Measurements from ENCODE around the gene ATXN1. TPM values are rescaled to one million over a fixed set of nuclear protein-coding genes. Genes with fewer than 3 reads are reported as not detected.
"Not testable (repeated sequence)": the region's sequence is repeated elsewhere in the genome, so short reads cannot be mapped to it uniquely, and the experiment has no call there.

ATXN1 gene
- total RNA-seq: 60.0 and 83.3 TPM in 2 replicates
- 19.2 TPM for polyA plus RNA-seq (2012)

DNA sequence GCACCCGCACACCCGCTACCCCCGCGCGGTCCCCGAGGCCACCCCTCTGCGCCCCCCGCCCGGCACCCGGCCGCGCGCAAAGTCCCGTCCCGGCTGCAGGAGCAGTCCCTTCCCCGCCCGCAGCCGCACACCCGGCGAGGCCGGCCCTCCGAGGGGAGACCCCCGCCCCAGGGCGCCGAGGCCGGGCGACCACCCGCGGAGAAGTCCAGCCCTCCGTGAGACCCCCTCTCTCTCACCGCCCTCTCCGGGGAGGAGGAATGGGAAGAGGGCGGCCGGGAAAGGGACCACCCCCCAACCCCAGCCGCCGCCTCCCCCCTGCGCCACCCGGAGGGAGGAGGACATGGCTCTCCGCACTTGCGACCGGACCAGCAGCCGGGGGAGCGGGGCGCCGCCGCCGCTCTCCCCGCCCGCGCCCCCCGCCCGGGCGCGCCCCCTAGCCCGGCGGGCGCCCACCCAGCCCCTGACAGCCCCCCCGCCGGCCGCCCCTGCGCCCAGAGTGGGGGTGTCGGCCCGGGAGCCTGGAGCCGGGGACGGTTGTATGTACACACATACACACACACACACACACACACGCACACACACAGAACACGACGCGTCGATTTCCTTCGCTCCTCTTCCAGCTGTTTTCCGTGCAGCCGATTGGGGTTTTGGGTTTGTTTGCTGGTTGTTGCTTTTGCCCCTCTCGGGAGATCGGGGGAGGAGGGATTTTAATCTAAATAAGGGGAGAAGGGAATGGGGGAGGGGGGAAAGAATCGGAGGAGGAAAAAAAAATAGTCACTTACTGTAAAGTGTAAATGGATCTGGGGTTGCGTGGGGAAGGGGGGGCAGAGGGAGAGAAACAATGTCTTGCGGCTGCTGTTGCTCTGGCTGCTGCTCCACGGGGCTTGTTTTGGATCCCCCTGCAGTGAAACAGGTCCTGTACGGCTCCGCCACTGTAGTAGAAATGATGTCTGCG is at the start of gene ATXN1:
Gene ATXN1 (minus strand): TSS at position 945 of the 955 bp plus-strand sequence.
- DNase-seq (ENCODE audit: low read depth): peak; percentile 74

DNA sequence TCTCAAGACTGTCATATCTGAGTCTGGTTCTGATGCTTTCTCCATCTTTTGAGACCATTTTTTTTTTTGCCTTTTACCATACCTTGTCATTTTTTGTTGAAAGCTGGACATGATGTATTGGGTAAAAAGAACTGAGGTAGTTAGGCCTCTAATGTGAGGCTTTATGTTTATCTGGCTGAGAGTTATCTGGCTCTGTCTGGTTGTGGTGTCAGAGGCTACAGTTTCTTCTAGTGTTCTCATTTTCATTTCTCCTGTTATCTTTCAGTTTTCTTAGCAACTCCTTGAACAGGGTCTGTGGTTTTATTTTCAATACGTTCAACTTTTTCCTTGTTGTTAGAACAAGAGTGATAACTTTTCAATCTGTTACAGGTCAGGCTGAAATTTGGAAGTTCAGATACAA is 49.2 kb upstream of the ATXN1 start:
- DNase-seq (ENCODE audit: low read depth): no peak

DNA sequence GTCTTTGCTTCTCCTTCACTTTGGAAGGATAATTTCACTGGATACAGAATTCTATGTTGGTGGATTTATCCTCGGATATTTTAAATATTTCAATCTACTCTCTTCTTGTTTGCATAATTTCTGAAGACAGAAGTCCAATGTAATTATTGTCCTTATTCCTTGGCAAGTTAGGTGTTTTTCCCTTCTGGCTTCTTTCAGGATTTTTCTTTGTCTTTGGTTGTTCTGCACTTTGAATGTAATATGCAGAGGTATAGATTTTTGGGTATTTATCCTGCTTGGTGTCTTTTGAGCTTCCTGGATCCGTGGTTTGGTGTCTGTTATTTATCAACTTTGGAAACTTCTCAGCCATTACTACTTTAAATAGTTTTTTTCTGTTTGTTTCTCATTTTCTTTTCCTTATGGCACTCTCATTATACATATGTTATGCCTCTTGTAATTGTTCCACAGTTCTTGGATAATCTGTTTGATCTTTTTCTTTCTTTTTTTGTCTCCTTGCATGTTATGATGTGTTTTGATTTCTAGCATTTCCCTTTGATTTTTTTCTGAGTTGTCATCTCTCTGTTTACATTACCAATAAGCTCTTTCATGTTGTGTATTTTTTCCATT is 48.6 kb upstream of the ATXN1 start:
- no peak for DNase-seq (ENCODE audit: low read depth)

DNA sequence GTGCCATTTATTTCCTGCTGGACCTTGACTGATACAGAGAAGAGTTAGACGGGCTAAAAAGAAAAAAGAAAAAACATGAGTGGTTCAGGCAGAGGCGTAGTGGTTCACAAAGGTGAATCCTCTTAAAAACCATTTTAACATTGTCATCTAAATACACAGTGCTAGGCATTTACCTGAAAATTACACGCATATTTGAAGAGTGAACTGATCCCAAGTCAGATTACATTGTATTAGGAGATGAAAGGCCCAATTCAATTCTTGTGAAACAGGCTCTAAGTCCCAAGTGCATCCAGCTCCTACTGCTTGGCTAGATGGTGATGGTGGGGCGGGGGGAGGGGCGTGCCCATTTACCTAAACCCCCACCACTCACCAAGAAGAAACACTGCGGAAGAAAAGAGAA is 46.7 kb upstream of the ATXN1 start:
- no peak for DNase-seq (ENCODE audit: low read depth)

DNA sequence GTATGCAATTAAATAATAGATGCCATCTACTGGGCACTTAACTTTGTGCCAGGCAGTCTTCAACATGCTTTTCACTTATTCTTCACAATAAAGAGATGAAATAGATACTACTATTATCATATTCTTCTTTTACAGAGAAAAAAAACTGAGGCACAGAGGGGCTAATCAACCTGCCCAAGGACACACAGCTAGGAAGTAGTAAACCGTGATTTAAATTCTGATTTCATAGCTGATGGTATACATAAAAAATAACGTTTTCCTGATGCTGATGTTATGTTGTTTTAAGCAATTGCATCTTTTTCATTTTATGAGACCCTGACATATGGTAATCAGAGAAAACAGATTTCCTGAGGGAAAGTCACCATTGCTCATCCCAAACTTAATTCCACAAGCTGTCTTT is 45.1 kb upstream of the ATXN1 start:
- no peak for DNase-seq (ENCODE audit: low read depth)

DNA sequence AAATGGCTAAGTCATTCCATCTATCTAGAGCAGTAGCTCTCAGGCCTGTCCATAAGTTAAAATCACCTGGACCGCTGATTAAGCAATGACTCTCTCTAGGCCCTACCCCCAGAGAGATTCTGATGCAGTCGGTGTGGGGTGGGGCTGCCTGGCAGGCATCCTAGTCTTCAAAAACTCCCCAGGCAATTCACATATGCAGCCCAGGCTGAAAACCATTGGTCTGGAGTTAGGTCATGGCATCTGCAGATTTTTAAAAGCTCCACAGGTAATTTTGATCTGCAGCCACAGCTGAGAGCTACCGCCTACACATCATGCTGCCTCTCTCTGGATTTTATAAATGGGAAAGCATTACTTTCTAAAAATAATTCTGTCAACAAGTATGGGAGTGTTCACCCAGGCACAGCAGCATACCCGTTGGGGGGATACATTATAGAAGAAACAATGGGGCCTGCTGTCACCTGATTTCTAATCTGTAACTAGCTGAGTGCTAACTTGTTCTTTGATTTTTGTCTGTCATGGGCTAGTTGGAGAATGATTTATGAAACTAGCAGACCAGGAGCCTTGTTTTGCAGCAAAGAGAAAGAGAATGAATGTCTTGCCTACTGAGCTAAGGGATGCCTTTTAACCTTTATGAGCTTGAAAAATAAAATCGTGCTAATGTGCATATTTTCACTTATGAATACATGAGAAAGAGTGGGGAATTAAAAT is 44.1 kb upstream of the ATXN1 start:
- peak; percentile 22 for DNase-seq (ENCODE audit: low read depth)

DNA sequence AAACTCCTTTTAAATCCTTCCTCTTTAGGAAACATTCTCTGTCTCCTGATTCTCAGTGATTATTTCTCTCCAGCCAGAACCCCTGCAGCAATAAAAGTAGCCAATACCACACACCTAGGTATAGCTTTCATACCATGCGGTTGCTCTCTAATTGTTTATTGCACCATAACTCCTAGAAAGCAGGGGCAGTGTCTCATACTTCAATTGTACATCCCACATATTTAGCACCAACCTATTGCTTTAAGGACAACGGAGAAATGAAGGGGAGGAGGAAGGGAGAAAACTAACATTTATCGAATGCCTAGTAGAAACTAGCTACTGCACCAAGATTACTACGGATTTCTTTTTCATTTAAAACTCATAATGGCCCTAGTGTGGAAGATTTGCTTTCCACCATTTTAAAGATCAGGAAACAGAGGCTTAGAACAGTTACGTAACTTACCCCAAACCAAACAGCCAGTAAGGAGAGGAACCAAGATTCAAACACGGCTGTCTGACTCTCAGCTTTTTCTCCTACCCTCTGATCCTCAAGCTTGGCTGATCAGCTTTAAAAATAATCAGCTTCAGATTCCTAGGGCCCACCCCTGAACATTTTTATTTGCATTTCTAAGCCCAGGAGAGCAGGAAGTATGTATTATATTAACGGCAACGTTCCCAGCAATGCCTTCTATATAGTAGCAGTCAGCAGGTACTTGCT is 43.4 kb upstream of the ATXN1 start:
- DNase-seq (ENCODE audit: low read depth): no peak

DNA sequence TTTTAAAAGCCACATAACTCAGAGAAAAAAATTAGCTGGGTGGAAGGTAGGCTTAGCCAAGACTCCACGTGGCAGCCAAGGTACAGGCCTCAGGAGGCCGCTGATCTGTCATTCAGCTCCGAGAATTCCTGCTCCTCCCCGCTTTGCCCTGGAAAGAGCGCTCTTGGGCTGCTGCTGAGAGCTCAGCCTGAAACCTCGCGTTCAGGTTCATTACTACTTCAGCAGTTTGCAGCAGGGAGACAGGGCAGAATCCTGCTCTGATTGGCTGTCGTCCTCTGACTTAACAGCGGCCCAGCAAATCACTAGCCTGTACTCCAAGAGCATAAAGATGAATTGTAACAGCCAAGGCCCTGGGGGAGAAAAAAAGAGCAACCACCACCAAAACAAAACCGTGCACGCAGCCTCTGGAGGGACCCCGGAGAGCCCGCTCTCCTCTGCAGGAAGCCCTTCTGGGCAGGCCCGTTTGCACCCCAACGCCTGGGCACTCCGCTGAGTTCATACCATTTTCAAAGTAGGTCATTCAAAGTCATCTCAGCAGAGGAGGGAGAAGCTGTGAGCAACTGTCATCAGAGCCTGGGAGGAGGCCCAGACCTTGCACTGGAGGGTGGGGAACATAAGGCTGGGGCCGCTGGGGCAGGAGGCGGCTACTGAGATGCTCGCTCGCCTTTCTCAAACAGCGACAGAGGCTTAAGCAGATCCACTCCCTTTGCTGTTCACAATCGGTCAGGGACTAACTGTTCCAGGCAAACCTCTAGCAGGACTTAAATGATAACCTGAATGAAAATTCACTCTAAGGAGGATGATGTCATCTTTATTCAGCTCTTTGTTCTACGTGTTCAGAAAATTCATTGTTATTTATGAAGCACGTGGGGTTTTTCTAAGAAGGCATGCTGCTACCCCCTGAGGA is 42.3 kb upstream of the ATXN1 start:
- DNase-seq (ENCODE audit: low read depth): no peak

DNA sequence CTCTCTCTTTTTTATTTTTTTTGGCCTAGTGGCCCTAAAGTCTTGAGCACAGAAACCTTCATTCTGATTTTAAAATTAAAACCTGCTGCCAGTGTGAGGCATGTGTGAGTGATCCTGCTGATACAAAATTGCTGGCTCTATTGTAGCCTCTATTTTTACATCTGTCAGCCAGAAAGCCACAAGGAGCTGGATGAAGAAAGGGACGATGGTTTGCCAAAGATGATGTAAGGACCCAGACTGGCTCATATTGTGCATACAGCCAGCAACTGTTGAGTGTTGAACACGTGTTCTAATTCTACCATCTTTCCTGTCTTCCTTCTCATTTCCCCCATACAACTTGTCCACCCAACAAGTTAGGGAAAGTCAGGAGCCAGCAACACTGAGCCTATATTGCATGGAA is 40.8 kb upstream of the ATXN1 start:
- peak; percentile 90 for DNase-seq (ENCODE audit: low read depth)

DNA sequence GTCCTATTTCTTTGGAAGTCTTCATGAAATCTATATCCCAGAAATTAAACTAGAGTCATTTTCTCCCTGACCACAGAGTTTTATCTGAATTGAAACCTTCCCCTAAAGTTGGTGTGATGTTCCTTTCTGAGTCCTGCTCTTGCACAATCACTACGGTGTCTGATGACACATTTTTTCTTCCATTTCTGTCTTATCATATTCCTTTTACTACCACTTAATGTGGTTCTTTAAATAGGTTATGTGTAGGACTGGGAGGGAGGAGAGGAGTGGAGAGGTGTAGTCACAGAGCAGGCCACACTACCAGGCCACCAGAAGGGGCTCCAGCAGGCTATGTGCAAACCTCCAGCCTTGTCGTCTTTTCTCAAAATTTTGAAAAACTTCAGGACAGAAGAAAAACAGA is 39.7 kb upstream of the ATXN1 start:
- DNase-seq (ENCODE audit: low read depth): no peak

DNA sequence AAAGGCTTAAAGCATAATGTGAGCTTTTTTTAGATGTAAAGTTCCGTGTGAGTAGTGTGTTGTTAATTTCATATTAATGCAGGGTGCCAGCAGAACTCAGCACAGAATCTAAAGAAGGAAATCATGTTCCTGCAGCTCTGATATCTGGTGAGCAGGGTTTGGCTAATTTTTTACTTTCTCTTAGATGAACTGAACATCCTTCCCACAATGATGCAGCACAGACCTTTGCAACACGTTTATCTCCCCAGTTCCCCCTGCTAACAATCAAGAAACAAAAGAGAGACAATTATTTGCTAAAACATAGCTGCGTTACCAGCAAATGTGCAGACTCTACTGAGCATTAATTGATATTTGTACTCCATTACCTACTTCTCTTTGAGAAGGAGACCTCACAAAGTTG is 39.1 kb upstream of the ATXN1 start:
- DNase-seq (ENCODE audit: low read depth): no peak

DNA sequence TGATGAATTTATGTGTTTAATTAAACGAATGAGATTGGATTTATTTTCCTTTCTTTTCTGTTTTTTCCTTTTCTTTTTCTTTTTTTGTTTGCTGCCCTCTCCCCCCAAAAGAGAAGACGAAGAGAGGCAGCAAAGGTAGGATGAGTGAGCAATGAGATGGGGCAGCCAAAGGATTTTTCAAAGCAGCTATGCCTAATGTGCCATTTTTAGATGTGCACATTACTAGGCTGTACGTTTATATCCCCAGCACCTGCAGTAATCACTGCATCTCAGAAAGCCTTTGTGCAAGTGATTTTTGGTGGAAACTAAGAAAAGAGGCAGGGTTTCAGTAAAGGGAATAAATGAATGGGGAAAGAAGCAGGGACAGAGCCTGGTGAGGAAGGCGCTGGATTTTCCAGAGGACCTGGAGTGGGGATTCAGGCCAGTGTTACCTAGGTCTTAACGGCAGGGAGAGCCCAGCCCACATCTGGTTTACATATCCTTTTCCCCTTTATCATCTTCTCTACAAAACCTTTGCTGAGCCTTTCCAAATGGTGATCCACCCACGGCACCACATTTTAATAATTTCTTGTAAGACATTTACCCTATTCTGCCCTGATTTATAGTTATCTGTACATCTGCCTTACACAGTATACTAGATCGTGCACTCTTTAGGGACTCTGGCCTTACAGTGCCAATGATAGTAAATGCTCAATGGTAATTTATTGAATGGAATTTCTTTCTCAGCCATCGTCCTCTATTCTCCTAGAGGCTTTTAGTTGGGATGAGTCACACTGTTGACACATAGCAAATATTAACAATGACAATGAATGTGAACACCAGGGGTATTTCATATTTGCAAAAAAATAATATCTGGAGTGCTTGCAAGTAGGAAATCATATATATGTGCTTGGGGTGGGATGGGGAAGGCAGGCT is 38.3 kb upstream of the ATXN1 start:
- DNase-seq (ENCODE audit: low read depth): no peak

DNA sequence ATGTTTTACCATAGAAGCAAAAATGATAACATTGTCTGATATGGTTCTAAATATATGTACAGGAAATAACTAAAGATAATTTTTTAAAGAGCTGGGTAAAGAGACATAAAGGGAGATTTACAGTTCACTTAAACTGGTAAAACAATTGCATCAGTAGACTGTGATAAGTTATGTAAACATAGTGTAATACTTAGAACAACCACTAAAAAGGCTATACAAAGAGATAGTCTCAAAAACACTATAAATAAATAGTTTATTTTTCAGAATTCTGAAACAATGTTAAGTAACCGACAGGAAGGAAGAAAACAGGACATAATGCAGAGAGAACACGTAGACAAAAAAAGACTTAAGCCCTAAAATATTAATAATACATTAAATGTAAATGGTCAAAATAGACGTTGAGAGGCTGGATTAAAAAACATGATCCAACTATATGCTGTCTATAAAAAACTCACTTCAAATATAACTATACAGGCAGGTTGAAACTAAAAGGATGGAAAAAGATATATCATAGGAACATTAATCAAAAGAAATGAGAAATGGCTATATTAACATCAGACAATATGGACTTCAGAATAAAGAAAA is 32.7 kb upstream of the ATXN1 start:
- DNase-seq (ENCODE audit: low read depth): no peak

DNA sequence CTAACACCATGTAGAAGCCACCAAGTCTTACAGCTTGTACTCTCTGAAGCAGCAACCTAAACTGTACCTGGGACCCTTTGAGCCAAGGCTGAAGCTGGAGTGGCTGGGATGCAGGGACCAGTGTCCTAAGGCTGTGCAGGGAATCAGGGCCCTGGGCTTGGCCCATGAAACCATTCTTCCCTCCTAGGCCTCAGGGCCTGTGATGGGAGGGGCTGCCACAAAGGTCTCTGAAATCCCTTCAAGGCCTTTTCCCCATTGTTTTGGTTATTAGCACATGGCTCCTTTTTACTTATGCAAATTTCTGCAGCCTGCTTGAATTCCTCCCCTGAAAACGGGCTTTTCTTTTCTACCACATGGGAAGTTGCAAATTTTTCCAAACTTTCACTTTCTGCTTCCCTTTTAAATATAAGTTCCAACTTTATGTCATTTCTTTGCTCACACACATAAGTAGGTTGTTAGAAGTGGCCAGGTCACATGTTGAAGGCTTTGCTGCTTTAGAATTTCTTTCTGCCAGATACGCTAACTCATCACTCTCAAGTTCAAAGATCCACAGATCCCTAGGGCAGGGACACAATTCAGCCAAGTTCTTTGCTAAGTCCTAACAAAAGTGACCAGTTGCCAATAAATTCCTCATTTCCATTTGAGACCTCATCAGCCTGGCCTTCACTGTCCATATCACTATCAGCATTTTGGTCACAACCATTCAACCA is 28.2 kb upstream of the ATXN1 start:
- no peak for DNase-seq (ENCODE audit: low read depth)

DNA sequence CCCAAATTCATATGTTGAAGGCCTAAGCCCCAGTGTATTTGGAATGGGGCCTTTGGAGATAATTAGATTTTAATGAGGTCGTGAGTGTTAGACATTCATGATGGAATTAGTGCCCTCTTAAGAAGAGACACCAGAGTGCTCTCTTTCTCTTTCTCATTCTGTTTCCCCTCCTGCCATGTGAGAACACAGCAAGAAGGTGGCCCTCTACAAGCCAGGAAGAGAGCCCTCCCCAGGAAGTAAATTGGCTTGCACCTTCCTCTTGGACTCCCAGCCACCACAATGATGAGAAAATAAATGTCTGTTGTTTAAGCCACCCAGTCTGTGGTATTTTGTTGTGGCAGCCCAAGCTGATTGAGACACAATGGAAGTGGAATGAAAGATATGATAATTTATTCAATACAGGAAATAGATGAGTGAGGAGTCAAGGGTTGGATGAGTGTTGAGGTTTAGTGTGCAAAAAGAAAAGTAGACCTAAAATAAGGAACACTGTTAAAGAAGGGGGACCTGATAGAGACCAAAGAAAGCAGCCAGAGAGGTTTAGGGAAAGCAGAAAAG is 25.9 kb upstream of the ATXN1 start:
- DNase-seq (ENCODE audit: low read depth): no peak

DNA sequence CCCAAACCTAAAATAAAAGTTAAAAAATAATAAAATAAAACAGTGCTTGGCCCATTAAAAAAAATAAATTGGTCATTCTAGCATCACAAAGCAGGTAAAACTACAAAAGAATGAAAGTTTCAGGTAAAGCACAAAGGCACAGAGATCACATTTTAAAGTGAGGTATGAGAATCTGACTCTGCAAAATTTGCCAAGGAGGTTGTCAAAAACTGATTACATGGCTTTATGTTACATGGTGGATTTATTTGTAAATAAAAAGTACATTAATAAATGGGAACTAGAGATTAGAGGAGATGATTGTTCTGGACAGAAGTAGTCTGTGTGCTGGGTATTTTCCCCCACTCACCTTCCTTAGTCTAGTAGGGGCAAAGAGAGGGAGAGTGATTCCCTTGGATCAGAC is 24.2 kb upstream of the ATXN1 start:
- no peak for DNase-seq (ENCODE audit: low read depth)

DNA sequence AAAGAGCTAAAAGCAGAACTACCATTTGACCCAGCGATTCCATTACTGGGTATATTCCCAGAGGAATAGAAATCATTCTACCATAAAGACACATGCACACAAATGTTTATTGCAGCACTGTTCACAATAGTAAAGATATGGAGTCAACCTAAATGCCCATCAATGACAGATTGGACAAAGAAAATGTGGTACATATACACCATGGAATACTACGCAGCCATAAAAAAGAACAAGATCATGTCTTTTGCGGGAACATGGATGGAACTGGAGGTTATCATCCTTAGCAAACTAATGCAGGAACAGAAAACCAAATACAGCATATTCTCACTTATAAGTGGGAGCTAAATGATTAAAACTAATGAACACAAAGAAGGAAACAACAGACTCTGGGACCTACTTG is 23.7 kb upstream of the ATXN1 start:
- not testable (repeated sequence) for DNase-seq (ENCODE audit: low read depth)

All from myocyte (in vitro differentiated cells).